Testis (tissue), 3 donors: ENCODE measurements around the gene CACNA1S. TPM values are rescaled to one million over a fixed set of nuclear protein-coding genes. Genes with fewer than 3 reads are reported as not detected.

Source experiments
- DNase-seq: peaks from one replicate; pipeline ENCODE4 v3.0.0-alpha.2; 2019
- H3K27ac ChIP-seq, 2 donors: fragments of 200-600 bp; sonication (generic); one replicate each; pipeline ENCODE4 v1.5.1; 2019
- H3K27me3 ChIP-seq: fragments of 200-600 bp; sonication (generic); one replicate; pipeline ENCODE4 v1.5.1; 2019
- H3K36me3 ChIP-seq: fragments of 200-600 bp; sonication (generic); one replicate; pipeline ENCODE4 v1.5.1; 2017; ENCODE audit warnings: low read depth; ENCODE audit errors: missing control alignments
- H3K4me1 ChIP-seq: fragments of 200-600 bp; sonication (generic); one replicate; pipeline ENCODE4 v1.5.1; 2019
- H3K4me3 ChIP-seq, 2 donors: fragments of 200-600 bp; sonication (generic); one replicate each; pipeline ENCODE4 v1.5.1; 2017 to 2019
- H3K9me3 ChIP-seq: fragments of 200-600 bp; sonication (generic); one replicate; pipeline ENCODE4 v1.5.1; 2017
- POLR2A ChIP-seq: fragments of 450-650 bp; IDR thresholded peaks from one replicate; pipeline ENCODE4 v1.6.1; 2017; ENCODE audit warnings: antibody characterized with exemption, mild to moderate bottlenecking, moderate library complexity
- WGBS, 2 donors: methylation state at CpG; one replicate each; pipeline ENCODE4 v1.1.5; 2018; 5-methylcytosine and 5-hydroxymethylcytosine counted together
- intact Hi-C: fragments of 100-400 bp; cut with DNase I; formaldehyde crosslinking; loops from one replicate; pipeline ENCODE4 v1.15.1; 2023; ENCODE audit warnings: low total_unique reads
- polyA plus RNA-seq: library from polyadenylated mRNA; stranded (reverse); fragments of 350-450 nt; fragmentation: Illumina TruSeq; extraction: RNeasy Lipid Tissue Mini Kit (QIAGEN cat#74804); gene quantifications from one replicate; pipeline ENCODE4 v1.2.3, GENCODE V29; 2014; ENCODE audit warnings: low read depth, low replicate concordance; ENCODE audit not compliant: insufficient read depth
- total RNA-seq, 2 donors: library from RNA; depleted of rRNA; stranded (reverse); fragments of >200 nt; gene quantifications; one replicate each; pipeline ENCODE4 v1.2.3, GENCODE V29; 2016
- TF ChIP-seq, protein P1 (sequence below), 3 experiments: fragments of 450-650 bp in 2 of 3; fragments of 200-600 bp in 1 of 3; sonication (generic) in 1 of 3; IDR thresholded peaks; one replicate each; pipeline ENCODE4 v1.5.1; 2016 to 2019; ENCODE audit warnings: antibody characterized with exemption in 3 of 3, mild to moderate bottlenecking in 2 of 3, moderate library complexity in 1 of 3

The CACNA1S gene
- total and polyA plus RNA-seq, 3 donors from 2014 or later, result 0.08 to 0.87 (median 0.12) TPM

- TF ChIP-seq, protein P1, sequence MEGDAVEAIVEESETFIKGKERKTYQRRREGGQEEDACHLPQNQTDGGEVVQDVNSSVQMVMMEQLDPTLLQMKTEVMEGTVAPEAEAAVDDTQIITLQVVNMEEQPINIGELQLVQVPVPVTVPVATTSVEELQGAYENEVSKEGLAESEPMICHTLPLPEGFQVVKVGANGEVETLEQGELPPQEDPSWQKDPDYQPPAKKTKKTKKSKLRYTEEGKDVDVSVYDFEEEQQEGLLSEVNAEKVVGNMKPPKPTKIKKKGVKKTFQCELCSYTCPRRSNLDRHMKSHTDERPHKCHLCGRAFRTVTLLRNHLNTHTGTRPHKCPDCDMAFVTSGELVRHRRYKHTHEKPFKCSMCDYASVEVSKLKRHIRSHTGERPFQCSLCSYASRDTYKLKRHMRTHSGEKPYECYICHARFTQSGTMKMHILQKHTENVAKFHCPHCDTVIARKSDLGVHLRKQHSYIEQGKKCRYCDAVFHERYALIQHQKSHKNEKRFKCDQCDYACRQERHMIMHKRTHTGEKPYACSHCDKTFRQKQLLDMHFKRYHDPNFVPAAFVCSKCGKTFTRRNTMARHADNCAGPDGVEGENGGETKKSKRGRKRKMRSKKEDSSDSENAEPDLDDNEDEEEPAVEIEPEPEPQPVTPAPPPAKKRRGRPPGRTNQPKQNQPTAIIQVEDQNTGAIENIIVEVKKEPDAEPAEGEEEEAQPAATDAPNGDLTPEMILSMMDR (IDR thresholded peaks at IDR 0.05), result no peak
- TF ChIP-seq POLR2A, result no peak
- Histone ChIP-seq H3K4me3 (no peak overlapping the region), H3K4me1 (peaks cover 4% of the 10 kb centered on the region), H3K9me3 (no peaks in the 10 kb centered on the region), H3K27ac (peak overlapping the region in 1 of 2 donors; percentile 5), H3K36me3 (no peaks in the 10 kb centered on the region), H3K27me3 (no peaks in the 10 kb centered on the region)
- WGBS, 2 donors, result 63 to 70% methylated on average over 7 of the region's 7 CpGs
- peak; percentile 56 for DNase-seq
- intact Hi-C loops, result no loop called here
These were observed 83.8 kb downstream of the CACNA1S start for GRCh38 chr1:201028461-201028889.

- Histone ChIP-seq H3K4me3 (no peak overlapping the region), H3K27me3 (no peaks in the 10 kb centered on the region), H3K4me1 (peaks cover 11% of the 10 kb centered on the region), H3K36me3 (no peaks in the 10 kb centered on the region), H3K9me3 (no peaks in the 10 kb centered on the region), H3K27ac (no peak overlapping the region)
- DNase-seq, result no peak
- TF ChIP-seq POLR2A, result no peak
- TF ChIP-seq, protein P1 (IDR thresholded peaks at IDR 0.05), result no peak
- WGBS, 2 donors, result 53 to 64% methylated on average over 3 of the region's 3 CpGs
- intact Hi-C loops, result no loop called here
These were observed 85.4 kb downstream of the CACNA1S start for GRCh38 chr1:201026836-201027235.

DNA sequence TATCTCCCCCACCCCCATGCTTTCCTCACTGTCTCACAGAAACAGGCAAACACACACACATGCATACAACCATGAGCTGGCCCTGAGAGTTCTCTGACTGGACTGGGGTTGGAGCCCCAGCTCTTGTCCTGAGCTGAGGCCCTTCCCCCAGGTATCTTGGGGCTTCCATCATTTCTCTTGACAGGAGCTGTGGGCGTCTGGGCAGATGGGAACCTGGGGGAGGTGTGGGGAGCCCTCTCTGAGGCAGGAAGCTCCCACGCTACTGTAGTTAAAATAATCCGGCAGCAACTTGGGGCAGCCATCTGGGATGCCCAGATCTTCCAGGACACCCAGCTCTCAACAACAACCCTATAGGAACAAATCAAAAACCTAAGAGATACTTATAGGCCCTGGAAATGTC lies 86.0 kb downstream of the CACNA1S start:
- no peaks in the 10 kb centered on the region for H3K36me3 ChIP-seq
- WGBS, 2 donors, result 62 to 91% methylated on average over 3 of the region's 3 CpGs
- no peak for TF ChIP-seq POLR2A
- TF ChIP-seq, protein P1 (IDR thresholded peaks at IDR 0.05), result no peak
- no peaks in the 10 kb centered on the region for H3K27me3 ChIP-seq
- H3K27ac ChIP-seq, result no peak overlapping the region
- peaks cover 11% of the 10 kb centered on the region for H3K4me1 ChIP-seq
- no peaks in the 10 kb centered on the region for H3K9me3 ChIP-seq
- no peak for DNase-seq
- no peak overlapping the region for H3K4me3 ChIP-seq
- intact Hi-C loops, result no loop called here

DNA sequence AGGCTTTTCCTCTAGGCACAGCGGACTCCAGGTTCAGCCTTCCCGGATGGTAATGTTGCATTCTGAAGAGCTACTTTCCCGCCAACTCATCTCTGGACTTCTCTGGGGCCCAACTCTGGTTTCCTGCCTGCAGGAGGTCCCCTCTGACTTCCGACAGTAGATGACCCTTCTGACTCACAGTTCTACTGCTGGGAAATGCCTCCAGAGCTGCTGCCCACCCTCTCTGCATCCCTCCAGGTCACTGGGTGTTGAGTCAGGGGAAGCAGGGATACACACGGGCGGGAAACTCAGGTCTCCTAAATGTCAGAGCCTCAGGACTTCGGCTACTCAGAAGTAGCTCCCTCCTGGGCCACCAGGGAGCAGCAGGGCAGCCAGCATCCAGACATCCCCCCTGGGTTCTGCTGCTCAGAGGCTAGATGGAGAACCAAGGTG lies 86.6 kb downstream of the CACNA1S start:
- no peak overlapping the region for H3K27ac ChIP-seq

DNA sequence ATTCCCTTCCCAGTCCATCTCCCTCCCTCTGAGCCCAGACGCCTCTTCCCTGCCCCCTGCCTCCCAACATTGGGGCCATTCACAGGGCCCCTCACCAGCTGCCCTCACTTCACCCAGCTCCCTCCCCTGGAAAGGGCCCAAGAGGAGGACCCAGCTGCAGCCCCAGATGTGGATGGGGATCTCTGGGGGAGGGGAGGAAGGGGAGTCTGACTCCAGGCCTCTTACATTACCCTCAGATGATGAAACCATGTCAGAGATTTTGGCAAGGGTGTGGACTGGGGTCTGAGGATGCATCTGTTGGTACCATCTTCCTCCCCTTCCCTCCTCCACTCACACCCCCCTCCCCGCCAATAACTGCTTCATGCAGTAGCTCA lies 87.6 kb downstream of the CACNA1S start:
- Histone ChIP-seq H3K4me3 (no peak overlapping the region), H3K36me3 (no peaks in the 10 kb centered on the region), H3K27me3 (no peaks in the 10 kb centered on the region), H3K4me1 (peaks cover 11% of the 10 kb centered on the region), H3K9me3 (no peaks in the 10 kb centered on the region), H3K27ac (no peak overlapping the region)
- 88 to 100% methylated on average over 2 of the region's 2 CpGs for WGBS, 2 donors
- DNase-seq, result no peak
- intact Hi-C loops, result no loop called here
- TF ChIP-seq POLR2A, result no peak
- TF ChIP-seq, protein P1 (IDR thresholded peaks at IDR 0.05), result no peak

More for the DNA sequence above, 86.6 kb downstream of the CACNA1S start:
- TF ChIP-seq, protein P1 (IDR thresholded peaks at IDR 0.05), result no peak
- no peak for TF ChIP-seq POLR2A
- H3K9me3 ChIP-seq, result no peaks in the 10 kb centered on the region
- H3K27me3 ChIP-seq, result no peaks in the 10 kb centered on the region
- no peaks in the 10 kb centered on the region for H3K36me3 ChIP-seq
- H3K4me1 ChIP-seq, result peaks cover 11% of the 10 kb centered on the region
- no peak for DNase-seq
- intact Hi-C loops, result no loop called here
- no peak overlapping the region for H3K4me3 ChIP-seq
- WGBS, 2 donors, result 73 to 86% methylated on average over 6 to 7 of the region's 7 CpGs
